Measurements from ENCODE around the gene TRAPPC11. TPM values are rescaled to one million over a fixed set of nuclear protein-coding genes. Genes with fewer than 3 reads are reported as not detected.

The TRAPPC11 gene
- total RNA-seq, 2 donors from 2014 or later: 38.4 to 49.7 TPM

DNA sequence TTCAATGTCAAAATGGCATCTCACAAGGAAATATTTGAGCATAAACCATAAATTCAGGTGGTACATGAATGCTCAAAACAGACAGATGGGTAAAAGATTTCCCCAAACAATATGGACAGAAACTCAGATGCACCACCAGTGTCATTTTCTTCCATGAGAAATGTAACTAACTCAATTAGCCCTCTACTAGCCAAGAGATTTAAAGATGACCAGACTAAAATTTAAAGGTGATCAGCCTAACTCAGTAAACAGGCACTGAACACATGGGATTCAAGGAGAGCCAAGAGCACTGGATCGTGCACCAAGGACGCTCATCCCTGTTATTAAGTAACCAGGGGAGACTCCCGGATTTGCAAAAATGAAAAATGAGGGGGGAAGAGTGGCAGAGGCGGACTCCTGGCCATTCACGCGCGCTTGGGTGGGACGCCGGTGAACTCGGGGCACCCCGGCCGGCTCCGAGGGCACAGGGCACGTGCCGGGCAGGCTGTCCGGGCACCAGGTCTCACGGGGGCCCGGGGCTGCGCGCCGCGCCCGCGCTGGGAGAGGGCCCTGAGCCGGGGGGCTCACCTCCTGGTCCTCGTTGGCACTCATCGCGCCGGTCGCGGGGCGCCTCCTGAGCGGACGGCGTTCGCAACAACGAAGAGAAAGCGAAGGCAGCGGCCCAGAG is 598 bp upstream of the TRAPPC11 start:
- Histone ChIP-seq H3K9me3 (ENCODE audit: control insufficient read depth, low read length) (no peaks in the 10 kb centered on the region), H3K27me3 (ENCODE audit: control insufficient read depth, insufficient read depth, low read length, poor library complexity, severe bottlenecking) (no peaks in the 10 kb centered on the region), H3K36me3 (ENCODE audit: control insufficient read depth, insufficient read depth, low read length) (peaks cover 15% of the 10 kb centered on the region), H3K4me1 (ENCODE audit: control insufficient read depth, insufficient read depth, low read length) (no peaks in the 10 kb centered on the region), H3K4me3 (ENCODE audit: low read length) (peak overlapping the region; percentile 92), H3K27ac (ENCODE audit: low read depth, low read length) (peak overlapping the region; percentile 88), H3K9ac (ENCODE audit: extremely low read depth, low read length, poor library complexity, severe bottlenecking) (peak overlapping the region; percentile 75)
- H3K9me3 Mint-ChIP-seq: no peaks in the 10 kb centered on the region
- H3K27ac Mint-ChIP-seq: peak overlapping the region; percentile 80
- DNase-seq: peak; percentile 66
- peaks cover 17% of the 10 kb centered on the region for H3K4me1 Mint-ChIP-seq
- H3K27me3 Mint-ChIP-seq (ENCODE audit: insufficient read depth): no peaks in the 10 kb centered on the region
- H3K4me3 Mint-ChIP-seq: peak overlapping the region; percentile 86
- TF ChIP-seq, protein P1, sequence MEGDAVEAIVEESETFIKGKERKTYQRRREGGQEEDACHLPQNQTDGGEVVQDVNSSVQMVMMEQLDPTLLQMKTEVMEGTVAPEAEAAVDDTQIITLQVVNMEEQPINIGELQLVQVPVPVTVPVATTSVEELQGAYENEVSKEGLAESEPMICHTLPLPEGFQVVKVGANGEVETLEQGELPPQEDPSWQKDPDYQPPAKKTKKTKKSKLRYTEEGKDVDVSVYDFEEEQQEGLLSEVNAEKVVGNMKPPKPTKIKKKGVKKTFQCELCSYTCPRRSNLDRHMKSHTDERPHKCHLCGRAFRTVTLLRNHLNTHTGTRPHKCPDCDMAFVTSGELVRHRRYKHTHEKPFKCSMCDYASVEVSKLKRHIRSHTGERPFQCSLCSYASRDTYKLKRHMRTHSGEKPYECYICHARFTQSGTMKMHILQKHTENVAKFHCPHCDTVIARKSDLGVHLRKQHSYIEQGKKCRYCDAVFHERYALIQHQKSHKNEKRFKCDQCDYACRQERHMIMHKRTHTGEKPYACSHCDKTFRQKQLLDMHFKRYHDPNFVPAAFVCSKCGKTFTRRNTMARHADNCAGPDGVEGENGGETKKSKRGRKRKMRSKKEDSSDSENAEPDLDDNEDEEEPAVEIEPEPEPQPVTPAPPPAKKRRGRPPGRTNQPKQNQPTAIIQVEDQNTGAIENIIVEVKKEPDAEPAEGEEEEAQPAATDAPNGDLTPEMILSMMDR (conservative IDR thresholded peaks at IDR 0.05): no peak
- peaks cover 19% of the 10 kb centered on the region for H3K36me3 Mint-ChIP-seq (ENCODE audit: low read depth)
- WGBS, 2 experiments (ENCODE audit: insufficient coverage in 1 of 2, insufficient read length in 1 of 2): 0 to 1% methylated on average over 15 to 28 of the region's 39 CpGs

DNA sequence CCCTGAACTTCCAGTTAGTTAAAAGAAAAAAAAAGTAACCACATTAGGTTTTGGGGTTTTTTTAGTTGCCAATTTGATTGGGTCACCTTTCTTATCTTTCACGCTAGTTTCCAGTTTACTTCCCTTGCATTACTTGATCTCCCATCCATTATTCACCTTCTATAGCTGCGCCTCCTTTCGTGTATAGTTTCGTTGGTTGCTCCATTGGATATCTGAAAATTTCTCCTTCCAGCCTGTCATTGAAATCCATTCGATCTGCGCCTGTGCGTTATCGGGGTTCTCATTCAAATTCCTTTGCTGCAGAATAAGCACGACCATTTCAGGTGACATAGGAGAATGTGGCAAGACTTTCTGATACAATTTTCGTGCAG is 764 bp downstream of the TRAPPC11 start:
- Histone ChIP-seq H3K9me3 (ENCODE audit: control insufficient read depth, low read length) (no peaks in the 10 kb centered on the region), H3K27me3 (ENCODE audit: control insufficient read depth, insufficient read depth, low read length, poor library complexity, severe bottlenecking) (no peaks in the 10 kb centered on the region), H3K27ac (ENCODE audit: low read depth, low read length) (peak overlapping the region; percentile 88), H3K4me3 (ENCODE audit: low read length) (peak overlapping the region; percentile 92), H3K36me3 (ENCODE audit: control insufficient read depth, insufficient read depth, low read length) (peaks cover 16% of the 10 kb centered on the region), H3K9ac (ENCODE audit: extremely low read depth, low read length, poor library complexity, severe bottlenecking) (peak overlapping the region; percentile 78), H3K4me1 (ENCODE audit: control insufficient read depth, insufficient read depth, low read length) (no peaks in the 10 kb centered on the region)
- peak overlapping the region; percentile 93 for H3K27ac Mint-ChIP-seq
- DNase-seq: no peak
- H3K4me3 Mint-ChIP-seq: peak overlapping the region; percentile 86
- H3K36me3 Mint-ChIP-seq (ENCODE audit: low read depth): peaks cover 18% of the 10 kb centered on the region
- peaks cover 17% of the 10 kb centered on the region for H3K4me1 Mint-ChIP-seq
- no peaks in the 10 kb centered on the region for H3K27me3 Mint-ChIP-seq (ENCODE audit: insufficient read depth)
- WGBS, 2 experiments (ENCODE audit: insufficient coverage in 1 of 2, insufficient read length in 1 of 2): 17 to 22% methylated on average over 9 to 10 of the region's 10 CpGs
- TF ChIP-seq, protein P1 (conservative IDR thresholded peaks at IDR 0.05): no peak
- no peaks in the 10 kb centered on the region for H3K9me3 Mint-ChIP-seq

DNA sequence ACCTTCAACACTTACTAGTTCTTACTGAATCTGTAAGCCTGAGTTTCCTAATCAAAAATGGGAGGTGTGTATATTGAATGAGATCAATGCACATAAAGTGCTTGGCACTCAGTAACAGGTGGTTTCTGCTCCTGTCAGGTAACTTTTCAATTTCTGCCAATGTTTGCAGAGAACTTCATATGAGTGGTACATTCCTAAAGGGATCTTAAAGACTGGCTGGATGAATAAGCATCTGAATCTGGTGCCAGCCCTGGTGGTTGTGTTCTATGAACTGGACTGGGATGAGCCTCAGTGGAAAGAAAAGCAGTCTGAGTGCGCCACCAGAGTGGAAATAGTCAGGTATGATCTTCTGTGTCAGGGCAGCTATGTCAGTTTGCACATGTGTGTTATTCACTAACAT is 7.0 kb downstream of the TRAPPC11 start:
- H3K36me3 Mint-ChIP-seq (ENCODE audit: low read depth): peaks cover 47% of the 10 kb centered on the region

More for the DNA sequence above, 7.0 kb downstream of the TRAPPC11 start:
- 91 to 100% methylated on average over 1 of the region's 1 CpG for WGBS, 2 experiments (ENCODE audit: insufficient coverage in 1 of 2, insufficient read length in 1 of 2)
- H3K27me3 Mint-ChIP-seq (ENCODE audit: insufficient read depth): no peaks in the 10 kb centered on the region
- H3K27ac Mint-ChIP-seq: peak overlapping the region; percentile 26
- no peak overlapping the region for H3K4me3 Mint-ChIP-seq
- no peaks in the 10 kb centered on the region for H3K27me3 ChIP-seq (ENCODE audit: control insufficient read depth, insufficient read depth, low read length, poor library complexity, severe bottlenecking)
- no peak overlapping the region for H3K4me3 ChIP-seq (ENCODE audit: low read length)
- H3K4me1 ChIP-seq (ENCODE audit: control insufficient read depth, insufficient read depth, low read length): no peaks in the 10 kb centered on the region
- TF ChIP-seq, protein P1 (conservative IDR thresholded peaks at IDR 0.05): no peak
- H3K9me3 Mint-ChIP-seq: no peaks in the 10 kb centered on the region
- H3K9ac ChIP-seq (ENCODE audit: extremely low read depth, low read length, poor library complexity, severe bottlenecking): no peak overlapping the region
- no peaks in the 10 kb centered on the region for H3K9me3 ChIP-seq (ENCODE audit: control insufficient read depth, low read length)
- H3K4me1 Mint-ChIP-seq: no peaks in the 10 kb centered on the region
- peaks cover 61% of the 10 kb centered on the region for H3K36me3 ChIP-seq (ENCODE audit: control insufficient read depth, insufficient read depth, low read length)
- no peak overlapping the region for H3K27ac ChIP-seq (ENCODE audit: low read depth, low read length)
- DNase-seq: no peak
